Progenitor cell of endocrine pancreas (in vitro differentiated cells): Measurements from ENCODE around the gene LRSAM1. TPM values are rescaled to one million over a fixed set of nuclear protein-coding genes. Genes with fewer than 3 reads are reported as not detected.

Source experiments
- DNase-seq: peaks from one replicate; pipeline ENCODE4 v3.0.0; 2021; ENCODE audit warnings: low spot score; ENCODE audit not compliant: unreplicated experiment
- H3K27ac Mint-ChIP-seq: 2 replicates; pipeline ENCODE4 v1.8.0; 2021; ENCODE audit warnings: mild to moderate bottlenecking, moderate library complexity, mixed read lengths
- H3K27me3 Mint-ChIP-seq: 2 replicates; pipeline ENCODE4 v1.8.0; 2021; ENCODE audit warnings: mixed read lengths
- H3K36me3 Mint-ChIP-seq: 2 replicates; pipeline ENCODE4 v1.8.0; 2022; ENCODE audit warnings: mixed read lengths; ENCODE audit not compliant: insufficient read depth
- H3K4me1 Mint-ChIP-seq: 2 replicates; pipeline ENCODE4 v1.8.0; 2021; ENCODE audit warnings: low read depth, mixed read lengths
- H3K4me3 Mint-ChIP-seq: 2 replicates; pipeline ENCODE4 v1.8.0; 2021; ENCODE audit warnings: low read depth, mild to moderate bottlenecking, moderate library complexity, mixed read lengths
- H3K9me3 Mint-ChIP-seq: 2 replicates; pipeline ENCODE4 v1.8.0; 2021; ENCODE audit warnings: low read depth, mixed read lengths
- CTCF ChIP-seq: fragments of 200-600 bp; sonication (generic); IDR thresholded peaks from one replicate; pipeline ENCODE4 v1.5.0; 2021; ENCODE audit warnings: antibody characterized with exemption, mild to moderate bottlenecking; ENCODE audit not compliant: unreplicated experiment
- total RNA-seq: library from RNA; stranded (reverse); gene quantifications from 2 replicates; pipeline ENCODE4 v1.2.1, GENCODE V29; 2021

The LRSAM1 gene
- total RNA-seq, 1 donor from 2014 or later = 28.5 TPM

GRCh38 chr9:127451858-127452656, 747 bp downstream of the LRSAM1 start:
- peaks cover 23% of the 10 kb centered on the region for H3K4me1 Mint-ChIP-seq
- no peaks in the 10 kb centered on the region for H3K9me3 Mint-ChIP-seq
- DNase-seq = peak; percentile 30
- H3K4me3 Mint-ChIP-seq = peak overlapping the region; percentile 95
- no peaks in the 10 kb centered on the region for H3K27me3 Mint-ChIP-seq
- TF ChIP-seq CTCF = no peak
- peaks cover 24% of the 10 kb centered on the region for H3K36me3 Mint-ChIP-seq
- peak overlapping the region; percentile 99 for H3K27ac Mint-ChIP-seq

- no peak overlapping the region for H3K27ac Mint-ChIP-seq
- H3K4me3 Mint-ChIP-seq = peak overlapping the region; percentile 95
- H3K36me3 Mint-ChIP-seq = peaks cover 22% of the 10 kb centered on the region
- H3K4me1 Mint-ChIP-seq = peaks cover 21% of the 10 kb centered on the region
- no peaks in the 10 kb centered on the region for H3K9me3 Mint-ChIP-seq
- no peaks in the 10 kb centered on the region for H3K27me3 Mint-ChIP-seq
- no peak for TF ChIP-seq CTCF
- no peak for DNase-seq
These were observed 1.4 kb downstream of the LRSAM1 start for GRCh38 chr9:127452691-127453090.

GRCh38 chr9:127455324-127455992, 4.1 kb downstream of the LRSAM1 start:
- Mint-ChIP-seq H3K36me3 (peaks cover 7% of the 10 kb centered on the region), H3K9me3 (no peaks in the 10 kb centered on the region), H3K27me3 (no peaks in the 10 kb centered on the region), H3K27ac (no peak overlapping the region), H3K4me1 (peaks cover 3% of the 10 kb centered on the region), H3K4me3 (no peak overlapping the region)
- TF ChIP-seq CTCF = no peak
- no peak for DNase-seq

- Mint-ChIP-seq H3K4me1 (peaks cover under 1% of the 10 kb centered on the region), H3K27ac (peak overlapping the region; percentile 45), H3K4me3 (no peak overlapping the region), H3K9me3 (no peaks in the 10 kb centered on the region), H3K27me3 (no peaks in the 10 kb centered on the region), H3K36me3 (peaks cover 8% of the 10 kb centered on the region)
- TF ChIP-seq CTCF = no peak
- no peak for DNase-seq
These were observed 6.0 kb downstream of the LRSAM1 start for GRCh38 chr9:127457191-127457878.

- no peak for TF ChIP-seq CTCF
- no peak for DNase-seq
- Mint-ChIP-seq H3K27ac (no peak overlapping the region), H3K27me3 (no peaks in the 10 kb centered on the region), H3K4me3 (no peak overlapping the region), H3K36me3 (peaks cover 14% of the 10 kb centered on the region), H3K4me1 (no peaks in the 10 kb centered on the region), H3K9me3 (no peaks in the 10 kb centered on the region)
These were observed 7.6 kb downstream of the LRSAM1 start for GRCh38 chr9:127458921-127459320.
